Vagina (tissue), 2 donors: ENCODE results near the gene PMEL.

Experiments used
- CTCF ChIP-seq, 3 experiments: fragments of 450-650 bp in 2 of 3; fragments of 200-600 bp in 1 of 3; sonication (generic) in 1 of 3; IDR thresholded peaks; one replicate each; pipeline ENCODE4 v1.5.1; 2017 to 2019; ENCODE audit warnings: antibody characterized with exemption in 3 of 3, mild to moderate bottlenecking in 2 of 3, moderate library complexity in 2 of 3
- POLR2A ChIP-seq, 2 donors: fragments of 450-650 bp; IDR thresholded peaks; one replicate each; pipeline ENCODE4 v1.6.1; 2017; ENCODE audit warnings: antibody characterized with exemption in 2 of 2, mild to moderate bottlenecking in 2 of 2, moderate library complexity in 2 of 2
- POLR2AphosphoS5 ChIP-seq, 2 donors: sonication (generic); formaldehyde crosslinking; IDR thresholded peaks; one replicate each; pipeline ENCODE4 v1.9.0; 2017; ENCODE audit warnings: antibody characterized with exemption in 2 of 2, mild to moderate bottlenecking in 2 of 2, low read depth in 1 of 2; ENCODE audit not compliant: insufficient read depth in 1 of 2

- no peak for TF ChIP-seq POLR2A (IDR thresholded peaks at IDR 0.05)
- TF ChIP-seq CTCF (IDR thresholded peaks at IDR 0.05) = no peak
- no peak for TF ChIP-seq POLR2AphosphoS5 (IDR thresholded peaks at IDR 0.05; ENCODE audit: insufficient read depth in 1 of 2, low read depth in 1 of 2)
These were observed 10.5 kb downstream of the PMEL start for GRCh38 chr12:55955344-55955743.
